HUDEP-2 (cell line): ENCODE results near the gene HOXB2.
"Not testable (repeated sequence)": the region's sequence is repeated elsewhere in the genome, so short reads cannot be mapped to it uniquely, and the experiment has no call there.

Experiments
- DNase-seq, 76 experiments: peaks; one replicate each; lab custom pipeline; 2025; ENCODE audit not compliant: unreplicated experiment in 76 of 76; lab: John Stamatoyannopoulos, UW

HOXB2 gene

DNA sequence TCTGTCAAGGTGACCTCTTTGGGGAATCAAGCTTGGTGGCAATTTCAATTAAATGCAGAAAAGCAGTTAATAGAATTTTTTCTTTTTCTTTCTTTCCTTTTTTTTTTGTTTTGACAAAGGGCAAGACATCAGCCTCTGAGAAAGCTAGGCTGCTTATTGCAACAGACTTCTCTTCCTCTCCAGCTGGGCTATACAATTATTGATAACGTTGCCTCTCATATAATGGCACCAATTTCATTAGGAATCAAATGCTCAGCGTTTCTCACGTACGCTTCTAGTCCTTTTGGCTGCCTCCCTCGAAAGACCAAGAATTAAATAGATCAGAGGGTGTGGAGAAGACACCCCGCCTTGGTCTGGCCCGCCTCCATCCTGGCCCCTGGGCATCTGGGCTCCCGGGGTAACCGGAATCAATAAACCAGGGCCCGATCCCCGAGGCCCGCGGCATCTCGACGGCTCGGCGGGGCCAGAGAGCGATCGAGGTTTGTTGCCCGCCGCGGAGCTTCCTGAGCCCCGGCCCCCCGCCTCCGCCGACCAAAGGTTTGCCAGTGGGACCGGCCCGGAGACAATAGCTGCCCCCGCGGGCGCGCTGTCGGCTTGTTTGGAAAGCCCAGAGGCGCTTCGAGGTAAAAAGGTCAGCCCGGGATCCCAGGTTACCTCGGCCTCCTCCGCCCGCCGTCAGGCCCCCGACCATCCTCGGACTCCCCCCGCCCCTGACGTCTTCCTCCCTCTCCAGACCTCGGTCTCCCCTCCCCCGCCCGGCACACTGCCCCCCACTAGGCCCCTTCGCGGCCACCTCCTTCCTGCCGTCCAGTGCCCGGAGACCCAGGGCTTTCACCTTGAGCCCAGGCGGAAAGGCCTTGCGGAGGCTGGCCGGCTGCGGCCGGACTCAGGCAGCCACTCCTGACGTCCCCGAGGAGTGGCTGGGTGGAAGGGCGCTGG lies 18.0 kb downstream of the HOXB2 start:
- DNase-seq = no peak

DNA sequence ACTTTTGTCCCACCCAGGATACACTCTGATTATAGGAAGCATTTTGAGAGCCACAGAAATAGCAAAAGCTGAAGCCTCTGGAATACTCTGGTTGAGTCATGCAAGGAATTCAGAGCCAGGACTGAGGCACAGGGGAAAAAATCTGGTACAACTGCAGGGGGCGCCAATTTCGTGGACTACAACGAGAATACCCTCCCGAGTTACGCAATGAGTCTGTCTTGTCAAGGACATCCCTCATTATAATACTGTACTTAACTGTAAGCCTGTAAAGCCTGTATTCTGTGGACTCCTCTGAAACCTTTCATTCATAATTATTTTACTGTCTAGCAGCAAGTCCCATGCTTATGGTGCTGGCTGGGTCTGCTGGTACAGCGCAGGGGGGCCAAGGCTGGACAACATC lies 21.9 kb downstream of the HOXB2 start:
- no peak for DNase-seq

DNA sequence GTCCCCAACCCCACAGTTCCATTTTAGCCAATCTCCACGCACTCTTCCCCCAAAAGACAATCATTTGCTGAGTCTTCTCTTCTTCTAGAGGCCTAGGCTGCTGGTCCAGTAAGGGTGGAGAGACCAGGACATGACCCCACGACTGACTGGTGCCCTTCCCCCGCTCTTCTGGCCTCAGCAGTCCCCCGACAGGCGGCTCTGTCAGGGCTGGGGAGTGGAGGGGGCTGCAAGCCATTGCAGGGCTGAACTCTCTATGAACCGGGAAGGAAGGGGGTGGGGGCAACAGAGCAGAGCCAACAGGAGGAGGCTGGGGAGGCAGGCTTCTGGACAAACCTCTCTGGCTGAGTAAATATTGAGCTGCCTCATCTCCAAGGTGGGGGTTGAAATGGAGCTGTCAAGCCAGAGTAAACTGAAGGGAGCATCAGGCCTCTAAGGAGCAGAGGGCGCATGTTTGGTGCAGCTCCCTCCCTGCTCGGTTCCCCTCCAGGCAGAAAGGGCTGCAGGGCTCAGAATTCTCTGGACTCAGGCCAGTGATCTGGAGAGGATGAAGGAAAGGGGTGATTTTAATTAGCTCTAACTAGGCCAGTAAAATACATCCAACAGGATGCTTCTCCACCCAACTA lies 22.8 kb downstream of the HOXB2 start:
- no peak for DNase-seq

DNA sequence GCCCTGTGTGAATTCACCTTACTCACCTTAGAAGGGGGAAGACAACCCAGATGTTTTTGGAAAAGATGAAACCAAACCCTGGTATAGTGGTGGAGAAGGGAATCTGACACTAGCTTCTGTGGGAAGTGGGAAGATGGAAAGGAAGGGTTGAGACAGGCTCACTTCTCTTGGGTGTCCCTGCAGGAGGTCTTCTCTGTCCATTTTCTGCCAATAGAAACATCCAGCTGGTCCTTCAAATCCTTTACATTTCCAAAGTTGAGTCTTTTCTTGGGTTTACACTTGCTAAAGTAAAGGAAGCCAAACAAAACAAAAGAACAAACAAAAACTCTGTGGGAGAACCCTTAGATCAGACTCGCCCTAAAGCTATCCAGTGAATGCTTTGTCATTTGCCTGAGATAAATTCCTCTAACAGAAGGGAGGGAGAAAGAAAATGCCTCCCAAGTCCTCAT lies 24.3 kb downstream of the HOXB2 start:
- no peak for DNase-seq

GRCh38 chr17:48519427-48519826 lies 25.5 kb downstream of the HOXB2 start:
- no peak for DNase-seq

DNA sequence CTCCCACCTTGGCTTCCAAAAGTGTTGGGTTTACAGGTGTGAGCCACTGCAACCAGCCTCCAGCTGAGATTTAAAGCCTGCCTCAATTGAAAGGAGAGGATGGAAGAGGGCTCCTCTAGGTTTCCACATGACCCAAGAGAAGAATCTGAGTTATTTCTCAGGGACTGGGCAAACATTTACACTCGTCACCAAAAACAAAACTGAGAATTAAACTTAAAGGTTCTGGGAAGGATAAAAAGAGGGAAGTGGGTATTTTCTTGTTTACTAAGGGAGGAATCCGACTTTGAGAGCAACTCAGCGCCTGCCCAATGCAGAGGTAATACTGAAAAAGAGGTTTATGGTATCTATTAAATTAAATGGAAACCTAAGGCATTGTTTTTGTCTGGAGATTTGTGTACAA lies 27.4 kb downstream of the HOXB2 start:
- no peak for DNase-seq

DNA sequence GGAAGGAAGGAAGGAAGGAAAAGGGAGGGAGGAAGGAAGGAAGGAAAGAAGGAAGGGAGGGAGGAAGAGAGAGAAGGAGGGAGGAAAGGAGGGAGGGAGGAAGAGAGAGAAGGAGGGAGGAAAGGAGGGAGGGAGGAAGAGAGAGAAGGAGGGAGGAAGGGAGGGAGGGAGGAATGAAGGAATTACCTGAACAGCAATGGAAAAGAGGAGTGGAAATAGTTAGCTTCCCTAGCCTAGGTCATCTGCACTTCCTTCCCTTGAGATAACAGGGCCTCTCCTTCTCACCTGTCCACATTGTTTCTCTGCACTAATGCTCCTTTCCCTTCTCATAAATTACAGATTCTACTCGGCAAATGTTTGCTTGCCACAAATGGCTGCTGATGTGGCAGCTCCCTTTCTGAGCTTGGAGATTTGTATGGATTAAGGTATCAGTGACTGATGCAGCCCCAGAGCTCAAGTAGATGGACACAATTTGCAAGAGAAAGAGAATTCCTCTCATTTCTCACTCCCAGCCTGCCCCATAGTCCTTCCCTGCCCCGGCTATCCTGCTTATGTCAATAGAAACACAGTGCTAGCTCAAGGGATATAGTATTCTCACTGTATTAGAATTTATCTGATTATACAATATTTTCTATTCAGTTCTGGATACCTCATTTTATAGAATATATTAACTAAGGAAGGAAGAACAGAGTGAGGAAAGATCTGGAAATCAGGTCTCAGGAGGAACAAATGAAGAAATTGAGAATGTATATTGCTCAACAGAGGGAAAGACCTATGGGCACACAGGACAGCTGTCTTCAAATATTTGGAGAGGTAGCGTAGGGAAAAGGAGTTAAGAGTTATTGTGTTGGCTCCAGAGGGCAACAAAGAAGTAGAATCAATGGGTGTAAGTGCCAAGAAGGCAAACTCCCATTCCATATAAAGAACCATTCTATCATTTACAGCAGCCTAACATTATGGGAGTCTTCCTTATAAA lies 28.7 kb downstream of the HOXB2 start:
- DNase-seq = no peak

DNA sequence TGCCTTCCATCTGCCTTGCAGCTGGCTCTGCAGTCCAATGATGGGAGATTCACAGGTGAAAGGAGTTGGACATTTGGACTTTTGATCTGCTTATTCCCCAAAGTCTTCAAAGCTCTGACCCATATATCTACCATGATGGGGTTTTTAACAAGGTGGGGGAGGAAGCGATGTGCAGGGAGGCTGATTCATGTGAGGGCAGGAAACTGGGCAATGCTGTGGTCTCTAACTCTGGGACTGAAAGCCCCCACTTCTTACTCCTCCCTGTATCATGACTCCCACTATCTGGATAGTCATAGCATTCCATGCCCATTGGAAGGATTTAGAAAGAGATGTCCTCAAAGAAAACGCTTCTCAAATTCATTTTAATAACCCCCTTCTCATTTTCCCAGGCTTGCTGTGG lies 30.4 kb downstream of the HOXB2 start:
- no peak for DNase-seq

DNA sequence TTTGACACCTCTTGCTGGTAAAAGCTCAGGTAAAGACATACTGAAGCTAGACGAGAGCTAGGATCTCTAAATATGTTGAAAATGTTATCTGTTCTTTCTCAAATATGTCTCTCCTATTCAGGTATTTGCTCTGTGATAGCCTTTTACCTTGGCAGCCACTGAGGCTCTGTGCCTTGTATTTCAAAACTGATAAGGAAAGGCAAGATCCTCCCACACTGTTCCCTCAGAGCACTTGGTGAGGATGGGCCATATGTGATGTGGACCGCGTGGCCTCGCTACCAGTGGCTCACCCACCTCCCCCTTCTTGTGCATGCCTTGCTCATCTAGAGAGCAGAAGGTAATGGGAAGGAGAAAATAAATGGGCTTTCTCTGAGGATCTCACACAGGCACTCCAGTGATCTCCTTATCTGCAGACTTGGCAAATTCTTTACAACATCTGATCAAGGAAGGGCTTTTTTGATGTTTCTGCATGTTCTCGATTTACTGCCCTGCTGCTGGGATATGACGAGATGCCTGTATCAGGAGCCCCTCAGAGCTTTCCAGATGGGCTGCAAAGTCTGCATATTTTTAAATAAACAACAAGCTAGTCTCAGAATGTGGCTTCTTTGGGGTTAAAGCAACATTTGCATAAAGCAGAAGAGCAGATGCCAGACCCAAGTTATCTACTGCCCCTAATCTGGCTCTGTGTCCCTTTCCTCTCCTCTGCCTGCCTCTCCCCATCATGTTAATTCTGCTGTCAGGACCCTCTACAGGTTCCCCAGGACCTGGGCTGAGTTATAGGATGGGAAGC lies 31.0 kb downstream of the HOXB2 start:
- peak in 11 of 76 experiments; percentile 3 to 36 (median 9) for DNase-seq

- DNase-seq = no peak
Observed at GRCh38 chr17:48513097-48513496, 31.8 kb downstream of the HOXB2 start.

DNA sequence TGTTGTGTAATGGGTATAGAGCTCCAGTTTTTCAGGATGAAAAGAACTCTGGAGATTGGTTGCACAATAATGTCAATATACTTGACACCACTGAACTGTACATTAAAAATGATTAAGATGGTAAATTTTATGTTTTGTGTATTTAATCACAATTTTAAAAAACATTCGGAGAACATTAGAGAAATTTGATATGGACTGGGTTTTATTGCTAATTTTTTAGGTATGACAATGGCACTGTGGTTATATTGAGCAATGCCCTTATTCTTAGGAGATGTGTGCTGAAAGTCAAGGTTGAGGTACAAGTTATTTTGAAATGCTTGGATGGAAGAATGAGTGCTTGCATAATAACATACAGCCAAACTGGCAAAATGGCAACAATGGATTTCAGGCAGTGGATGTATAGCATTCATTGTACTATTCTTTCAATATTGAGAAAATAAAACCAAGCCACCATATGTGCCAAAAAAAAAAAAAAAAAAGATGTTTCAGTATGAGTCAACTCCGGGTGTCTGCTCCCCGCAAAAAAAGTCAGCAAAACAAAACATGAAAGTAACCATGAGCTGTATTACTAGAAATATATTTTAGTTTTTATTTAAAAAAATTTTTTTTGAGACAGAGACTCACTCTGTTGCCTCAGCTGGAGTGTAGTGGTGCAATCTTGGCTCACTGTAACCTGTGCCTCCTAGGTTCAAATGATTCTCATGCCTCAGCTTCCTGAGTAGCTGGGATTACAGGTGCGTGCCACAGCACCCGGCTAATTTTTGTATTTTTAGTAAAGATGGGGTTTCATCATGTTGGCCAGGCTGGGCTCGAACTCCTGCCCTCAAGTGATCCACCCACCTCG lies 33.9 kb downstream of the HOXB2 start:
- no peak for DNase-seq

GRCh38 chr17:48510381-48510760 lies 34.5 kb downstream of the HOXB2 start:
- no peak for DNase-seq

GRCh38 chr17:48509708-48510107 lies 35.2 kb downstream of the HOXB2 start:
- DNase-seq = not testable (repeated sequence)

DNA sequence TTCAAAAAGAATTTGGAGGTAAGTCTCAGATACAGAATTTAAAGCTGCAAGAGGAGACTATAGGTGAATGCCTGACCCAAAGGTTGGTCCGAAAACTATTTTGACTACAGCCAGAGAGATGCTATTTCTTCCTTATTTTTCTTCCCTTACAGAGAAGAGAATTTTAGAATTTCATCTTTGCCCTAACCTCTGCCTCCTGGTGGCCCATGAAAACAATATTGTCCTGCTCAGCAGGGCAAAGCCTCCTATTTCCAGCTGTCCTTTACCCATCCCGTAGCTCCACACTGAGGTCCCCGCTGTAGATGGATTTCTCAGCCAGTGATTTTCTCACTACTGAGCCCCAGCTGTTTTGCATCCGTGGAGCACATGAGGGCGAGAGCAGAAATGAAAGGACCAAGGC lies 38.7 kb downstream of the HOXB2 start:
- no peak for DNase-seq

DNA sequence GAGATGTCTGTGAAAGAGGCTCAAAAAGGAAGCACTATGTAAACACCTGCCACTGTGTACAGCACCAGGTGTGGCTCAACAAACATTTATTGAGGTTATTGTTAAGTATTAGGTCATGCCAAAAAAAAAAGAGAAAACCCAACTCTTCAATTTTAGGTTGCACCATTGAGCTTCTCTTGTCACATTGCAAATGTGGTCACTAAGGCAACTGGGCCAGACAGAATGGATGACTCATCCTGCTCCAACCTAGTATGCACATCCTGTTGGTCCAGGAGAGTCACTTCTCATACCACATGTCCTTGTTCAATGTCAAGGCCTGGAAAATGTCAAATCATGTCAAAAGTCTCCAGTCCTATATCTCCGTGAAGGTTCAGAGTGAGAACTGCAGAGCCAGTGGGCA lies 39.1 kb downstream of the HOXB2 start:
- DNase-seq = peak in 4 of 76 experiments; percentile 8 to 44 (median 15)

DNA sequence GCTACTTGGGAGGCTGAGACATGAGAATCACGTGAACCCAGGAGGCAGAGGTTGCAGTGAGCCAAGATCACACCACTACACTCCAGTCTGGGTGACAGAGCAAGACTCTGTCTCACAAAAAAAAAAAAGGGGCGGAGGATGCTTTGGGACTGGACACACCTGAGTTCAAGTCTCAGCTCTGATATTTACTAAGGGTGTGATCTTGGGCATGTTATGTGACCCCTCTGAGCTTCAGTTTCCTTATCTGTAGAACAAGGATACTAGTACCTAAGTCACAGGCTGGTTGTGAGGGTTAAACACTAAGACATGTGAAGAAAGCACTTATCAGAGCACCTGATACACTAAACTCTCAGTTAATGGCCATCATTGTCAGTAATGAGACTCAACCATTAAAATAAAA lies 40.0 kb downstream of the HOXB2 start:
- DNase-seq = no peak

- DNase-seq = no peak
Observed at GRCh38 chr17:48503747-48504146, 41.2 kb downstream of the HOXB2 start.

DNA sequence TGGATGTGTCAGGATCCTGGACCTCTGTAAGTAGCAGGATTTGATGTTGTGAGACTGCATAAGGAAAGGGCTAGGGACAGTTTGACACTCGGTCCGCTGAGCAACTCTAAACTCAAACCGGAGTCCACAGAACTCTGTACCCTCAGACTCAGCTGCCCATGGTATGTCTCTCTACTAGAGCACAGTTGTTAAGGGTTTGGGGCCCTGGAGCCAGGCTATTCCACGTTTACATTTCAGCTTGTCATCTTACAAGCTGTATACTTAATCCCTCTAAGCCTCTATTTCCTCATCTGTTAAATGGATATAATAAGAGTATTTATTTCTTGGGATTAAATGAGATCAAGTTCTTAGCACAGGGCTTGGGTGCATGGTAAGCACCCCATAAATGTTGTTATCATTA lies 42.0 kb downstream of the HOXB2 start:
- DNase-seq = no peak

DNA sequence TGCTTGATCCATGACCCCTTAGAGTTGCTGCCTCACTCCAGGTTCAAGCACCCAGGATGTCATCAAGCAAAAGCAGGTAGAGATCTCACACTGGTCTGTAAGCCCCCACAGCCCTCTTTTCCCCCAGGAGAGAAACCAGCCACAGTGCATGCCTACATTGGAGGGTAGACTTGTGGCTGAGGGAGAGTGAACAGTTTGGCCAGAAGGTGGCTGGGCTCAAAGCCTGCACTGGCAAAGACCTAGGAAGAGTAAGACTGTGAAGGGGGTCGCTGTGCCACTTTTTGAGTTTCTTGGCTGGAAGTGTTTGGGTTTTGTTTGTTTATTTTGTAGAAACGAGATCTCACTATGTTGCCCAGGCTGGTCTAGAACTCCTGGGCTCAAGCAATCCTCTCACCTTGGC lies 42.6 kb downstream of the HOXB2 start:
- no peak for DNase-seq
